Gastroesophageal sphincter (tissue), 4 donors: ENCODE data around the gene PNPLA3. TPM values are rescaled to one million over a fixed set of nuclear protein-coding genes. Genes with fewer than 3 reads are reported as not detected.

Source experiments
- total RNA-seq, 4 donors: library from RNA; depleted of rRNA; stranded (reverse); fragments of >200 nt; gene quantifications; one replicate each; pipeline ENCODE4 v1.1.0, GENCODE V29; 2016

The PNPLA3 gene
- total RNA-seq, 4 donors from 2014 or later = not detected

Other genes starting within 250 kb of the PNPLA3 start
- 1 to 10 TPM; 1.1 to 3.8 (median 2.7) TPM for gene EFCAB6, start 111.5 kb upstream of the PNPLA3 start, total RNA-seq
- gene SULT4A1, start 61.3 kb upstream of the PNPLA3 start, total RNA-seq = 1 to 10 TPM in 1 of 4 donors, under 1 TPM in 2, not detected in 1; 0.16 to 1.7 (median 0.54) TPM
- gene PNPLA5, start 31.8 kb upstream of the PNPLA3 start, total RNA-seq = not detected
- gene SAMM50, start 31.6 kb downstream of the PNPLA3 start, total RNA-seq = 10 to 100 TPM; 19.8 to 33.4 (median 31.6) TPM
- gene PARVB, start 100.5 kb downstream of the PNPLA3 start, total RNA-seq = 10 to 100 TPM; 32.1 to 61.9 (median 41.9) TPM